ENCODE measurements around the gene DMGDH. TPM values are rescaled to one million over a fixed set of nuclear protein-coding genes. Genes with fewer than 3 reads are reported as not detected.

DMGDH gene
- total RNA-seq, 1 donor from 2014 or later: not detected

GRCh38 chr5:79036769-79037168 is 32.7 kb downstream of the DMGDH start:
- Mint-ChIP-seq H3K27me3 (no peaks in the 10 kb centered on the region), H3K4me3 (no peak overlapping the region), H3K27ac (no peak overlapping the region), H3K36me3 (ENCODE audit: low read depth) (no peaks in the 10 kb centered on the region), H3K4me1 (no peaks in the 10 kb centered on the region), H3K9me3 (no peaks in the 10 kb centered on the region)
- intact Hi-C loops (cut with micrococcal nuclease): no loop called here
- ATAC-seq (ENCODE audit: low read depth) (no peak), DNase-seq (no peak)
- TF ChIP-seq, protein P1, sequence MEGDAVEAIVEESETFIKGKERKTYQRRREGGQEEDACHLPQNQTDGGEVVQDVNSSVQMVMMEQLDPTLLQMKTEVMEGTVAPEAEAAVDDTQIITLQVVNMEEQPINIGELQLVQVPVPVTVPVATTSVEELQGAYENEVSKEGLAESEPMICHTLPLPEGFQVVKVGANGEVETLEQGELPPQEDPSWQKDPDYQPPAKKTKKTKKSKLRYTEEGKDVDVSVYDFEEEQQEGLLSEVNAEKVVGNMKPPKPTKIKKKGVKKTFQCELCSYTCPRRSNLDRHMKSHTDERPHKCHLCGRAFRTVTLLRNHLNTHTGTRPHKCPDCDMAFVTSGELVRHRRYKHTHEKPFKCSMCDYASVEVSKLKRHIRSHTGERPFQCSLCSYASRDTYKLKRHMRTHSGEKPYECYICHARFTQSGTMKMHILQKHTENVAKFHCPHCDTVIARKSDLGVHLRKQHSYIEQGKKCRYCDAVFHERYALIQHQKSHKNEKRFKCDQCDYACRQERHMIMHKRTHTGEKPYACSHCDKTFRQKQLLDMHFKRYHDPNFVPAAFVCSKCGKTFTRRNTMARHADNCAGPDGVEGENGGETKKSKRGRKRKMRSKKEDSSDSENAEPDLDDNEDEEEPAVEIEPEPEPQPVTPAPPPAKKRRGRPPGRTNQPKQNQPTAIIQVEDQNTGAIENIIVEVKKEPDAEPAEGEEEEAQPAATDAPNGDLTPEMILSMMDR (IDR thresholded peaks at IDR 0.05): no peak
- CTCF ChIA-PET: interaction anchor here (2.2 kb wide), 1 partner anchor 16 kb away, joined by 5 read pairs; no protein-coding TSS in a partner anchor
- POLR2A ChIA-PET: no interaction called here

DNA sequence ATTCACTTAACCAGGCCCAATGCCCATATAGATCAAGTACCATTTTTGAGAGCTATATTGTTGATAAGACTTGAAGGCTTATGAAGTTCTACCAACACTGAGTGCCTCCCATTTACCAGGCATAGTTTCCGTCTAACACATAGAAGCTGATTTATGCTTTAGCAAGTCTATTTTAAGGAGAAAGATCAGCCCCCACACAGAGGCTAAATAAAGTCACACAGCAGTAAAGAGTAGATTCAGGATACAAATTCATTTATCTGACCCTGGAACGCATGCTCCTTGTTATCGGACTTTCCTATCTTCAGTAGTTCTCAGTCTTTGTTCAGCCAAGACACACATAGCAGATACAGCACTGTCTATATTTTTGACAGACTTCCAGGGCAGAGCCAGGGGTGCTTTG is 34.2 kb downstream of the DMGDH start:
- no peak for ATAC-seq (ENCODE audit: low read depth)
- TF ChIP-seq, protein P1 (IDR thresholded peaks at IDR 0.05): no peak
- intact Hi-C loops (cut with micrococcal nuclease): no loop called here
- no peaks in the 10 kb centered on the region for H3K36me3 Mint-ChIP-seq (ENCODE audit: low read depth)
- no peaks in the 10 kb centered on the region for H3K9me3 Mint-ChIP-seq
- no peak overlapping the region for H3K27ac Mint-ChIP-seq
- no peaks in the 10 kb centered on the region for H3K4me1 Mint-ChIP-seq
- CTCF ChIA-PET: interaction anchor here (2.2 kb wide), 1 partner anchor 15 kb away, joined by 5 read pairs; no protein-coding TSS in a partner anchor
- no peak overlapping the region for H3K4me3 Mint-ChIP-seq
- POLR2A ChIA-PET: no interaction called here
- DNase-seq: no peak
- no peaks in the 10 kb centered on the region for H3K27me3 Mint-ChIP-seq

DNA sequence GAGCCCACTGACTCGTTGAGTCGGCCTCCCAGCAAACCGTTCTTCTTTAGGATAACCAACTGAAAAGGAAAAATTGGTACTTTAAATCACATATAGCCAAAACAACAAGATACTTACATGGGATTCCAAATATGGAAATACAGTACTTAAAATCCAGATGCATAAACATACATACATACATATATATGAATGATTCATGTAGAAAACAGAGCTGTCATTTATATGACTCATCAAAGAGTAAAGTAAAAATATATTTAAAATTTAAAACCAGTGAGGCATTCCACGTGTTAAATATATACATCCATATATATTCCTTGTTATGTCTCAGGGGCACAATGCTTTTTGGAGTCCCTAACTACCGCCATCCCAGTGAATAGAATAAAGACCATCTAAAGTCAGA is 36.7 kb downstream of the DMGDH start:
- Mint-ChIP-seq H3K4me3 (no peak overlapping the region), H3K27ac (no peak overlapping the region), H3K27me3 (no peaks in the 10 kb centered on the region), H3K9me3 (no peaks in the 10 kb centered on the region), H3K4me1 (no peaks in the 10 kb centered on the region), H3K36me3 (ENCODE audit: low read depth) (no peaks in the 10 kb centered on the region)
- CTCF ChIA-PET: interaction anchor here (1.5 to 1.9 kb wide), 2 partner anchors 8 to 12 kb away, joined by 4 to 10 read pairs; no protein-coding TSS in a partner anchor
- TF ChIP-seq, protein P1 (IDR thresholded peaks at IDR 0.05): no peak
- POLR2A ChIA-PET: no interaction called here
- ATAC-seq (ENCODE audit: low read depth) (no peak), DNase-seq (no peak)
- intact Hi-C loops (cut with micrococcal nuclease): no loop called here

GRCh38 chr5:79032031-79032695 is 37.3 kb downstream of the DMGDH start:
- TF ChIP-seq, protein P1 (IDR thresholded peaks at IDR 0.05): no peak
- CTCF ChIA-PET: interaction anchor here (1.9 kb wide), 1 partner anchor 11 kb away, joined by 10 read pairs; no protein-coding TSS in a partner anchor
- no peaks in the 10 kb centered on the region for H3K4me1 Mint-ChIP-seq

GRCh38 chr5:79031485-79031867 is 38.0 kb downstream of the DMGDH start:
- H3K36me3 Mint-ChIP-seq (ENCODE audit: low read depth): no peaks in the 10 kb centered on the region
- ChIA-PET CTCF (no interaction called here), POLR2A (no interaction called here)
- DNase-seq (no peak), ATAC-seq (ENCODE audit: low read depth) (no peak)
- TF ChIP-seq, protein P1 (IDR thresholded peaks at IDR 0.05): no peak
- peaks cover 10% of the 10 kb centered on the region for H3K27me3 Mint-ChIP-seq
- H3K9me3 Mint-ChIP-seq: no peaks in the 10 kb centered on the region
- no peak overlapping the region for H3K4me3 Mint-ChIP-seq
- intact Hi-C loops (cut with micrococcal nuclease): no loop called here
- no peaks in the 10 kb centered on the region for H3K4me1 Mint-ChIP-seq
- no peak overlapping the region for H3K27ac Mint-ChIP-seq

More at GRCh38 chr5:79032031-79032695, 37.3 kb downstream of the DMGDH start:
- Mint-ChIP-seq H3K4me3 (no peak overlapping the region), H3K36me3 (ENCODE audit: low read depth) (no peaks in the 10 kb centered on the region), H3K27me3 (peaks cover 4% of the 10 kb centered on the region), H3K9me3 (no peaks in the 10 kb centered on the region), H3K27ac (no peak overlapping the region)
- no peak for DNase-seq
- POLR2A ChIA-PET: no interaction called here
- intact Hi-C loops (cut with micrococcal nuclease): no loop called here
- ATAC-seq (ENCODE audit: low read depth): no peak
